HCT116 (cell line): Measurements from ENCODE around the gene UCP2. TPM values are rescaled to one million over a fixed set of nuclear protein-coding genes. Genes with fewer than 3 reads are reported as not detected.

Source experiments
- ATAC-seq: fragments of 200-7000 bp; cut with Tn5 transposase; 2 replicates; pipeline ENCODE4 v1.9.1; 2020; ENCODE audit warnings: mild to moderate bottlenecking, moderate library complexity
- BruUV-seq: library from RNA; stranded (reverse); fragments of 400-500 nt; replicated peaks from 2 replicates; lab custom pipeline; 2021; lab: Mats Ljungman, UMichigan
- CTCF ChIA-PET: fragments of 300-600 bp; sonication (Branson Sonifier 250); formaldehyde crosslinking; loops from one replicate; lab custom pipeline; 2021; ENCODE audit warnings: antibody characterized with exemption; lab: Charles Lee
- POLR2A ChIA-PET: fragments of 300-600, 350-600 bp; sonication (Branson Sonifier 250); formaldehyde crosslinking; loops from one replicate; lab custom pipeline; 2021; ENCODE audit warnings: antibody characterized with exemption; lab: Charles Lee
- RAD21 ChIA-PET, 2 experiments: fragments of 300-600 bp; sonication (Branson Sonifier 250); formaldehyde crosslinking; loops; one replicate each; lab custom pipeline; 2023; ENCODE audit warnings: low total read pairs in 2 of 2; ENCODE audit not compliant: uncharacterized antibody in 2 of 2, unreplicated experiment in 2 of 2, low non-redundant PET in 1 of 2; lab: Charles Lee
- DNase-seq: peaks from one replicate; pipeline ENCODE4 v3.0.0-alpha.2; 2010; ENCODE audit warnings: low read depth, low spot score
- H2AFZ ChIP-seq: fragments of 200-600 bp; shearing (Covaris generic), sonication (generic); 2 replicates; pipeline ENCODE4 v1.6.1; 2017; ENCODE audit warnings: low read depth, mixed run types, mixed read lengths, antibody characterized with exemption, low read length; ENCODE audit not compliant: poor library complexity, severe bottlenecking
- H3K27ac ChIP-seq: 2 replicates; pipeline ENCODE4 v1.5.1; 2012; ENCODE audit warnings: low read depth, low read length
- H3K27me3 ChIP-seq: fragments of 200-600 bp; sonication (generic); 2 replicates; pipeline ENCODE4 v1.6.1; 2016; ENCODE audit warnings: mixed run types, low read length, mixed read lengths; ENCODE audit not compliant: insufficient read depth
- H3K36me3 ChIP-seq, 2 experiments: fragments of 200-500 bp in 1 of 2; fragments of 200-600 bp in 1 of 2; sonication (Bioruptor generic) in 1 of 2; sonication (generic) in 1 of 2; 2 replicates each; pipeline versions ENCODE4 v1.5.1 to v1.6.1; 2014 to 2016; ENCODE audit warnings: low read length in 2 of 2, inconsistent platforms in 1 of 2, mixed read lengths in 1 of 2, mixed run types in 1 of 2; ENCODE audit not compliant: insufficient read depth in 2 of 2, control insufficient read depth in 1 of 2
- H3K4me1 ChIP-seq, 2 experiments: fragments of 200-600 bp in 1 of 2; sonication (generic) in 1 of 2; 2 replicates each; pipeline versions ENCODE4 v1.5.1 to v1.6.1; 2012 to 2017; ENCODE audit warnings: low read length in 2 of 2, inconsistent platforms in 1 of 2, mild to moderate bottlenecking in 1 of 2, mixed read lengths in 1 of 2, mixed run types in 1 of 2, moderate library complexity in 1 of 2; ENCODE audit not compliant: insufficient read depth in 2 of 2, control insufficient read depth in 1 of 2
- H3K4me2 ChIP-seq: fragments of 200-600 bp; sonication (generic); 2 replicates; pipeline ENCODE4 v1.6.1; 2017; ENCODE audit warnings: mixed run types, low read length, mixed read lengths
- H3K4me3 ChIP-seq, 2 experiments: fragments of 200-600 bp in 1 of 2; sonication (generic) in 1 of 2; replicated peaks in 1 of 2; 2 replicates each; pipeline ENCODE4 v1.5.1; 2011 to 2016; ENCODE audit warnings: low read length in 2 of 2, control low read depth in 1 of 2, low read depth in 1 of 2, mild to moderate bottlenecking in 1 of 2, mixed read lengths in 1 of 2, mixed run types in 1 of 2
- H3K79me2 ChIP-seq: fragments of 200-600 bp; sonication (generic); 2 replicates; pipeline ENCODE4 v1.6.1; 2017; ENCODE audit warnings: mild to moderate bottlenecking, mixed run types, low read length, moderate library complexity, mixed read lengths; ENCODE audit not compliant: insufficient read depth
- H3K9ac ChIP-seq: fragments of 200-600 bp; sonication (generic); 2 replicates; pipeline ENCODE4 v1.6.1; 2016; ENCODE audit warnings: low read length, mixed read lengths
- H3K9me2 ChIP-seq: fragments of 200-600 bp; sonication (generic), shearing (Covaris generic); 2 replicates; pipeline ENCODE4 v1.6.1; 2017; ENCODE audit warnings: mixed run types, mild to moderate bottlenecking, moderate library complexity; ENCODE audit not compliant: insufficient read depth
- H3K9me3 ChIP-seq, 2 experiments: fragments of 200-500 bp in 1 of 2; fragments of 200-600 bp in 1 of 2; sonication (Bioruptor generic) in 1 of 2; sonication (generic) in 1 of 2; 2 replicates each; pipeline ENCODE4 v1.6.1; 2014 to 2017; ENCODE audit warnings: low read length in 2 of 2, mixed read lengths in 2 of 2, inconsistent platforms in 1 of 2, low read depth in 1 of 2, mild to moderate bottlenecking in 1 of 2, mixed run types in 1 of 2, moderate library complexity in 1 of 2; ENCODE audit not compliant: control insufficient read depth in 1 of 2, insufficient read depth in 1 of 2
- H4K20me1 ChIP-seq: fragments of 200-600 bp; sonication (generic), shearing (Covaris generic); 2 replicates; pipeline ENCODE4 v1.6.1; 2017; ENCODE audit warnings: mixed run types, mild to moderate bottlenecking, moderate library complexity; ENCODE audit not compliant: insufficient read depth
- CBX3 ChIP-seq: IDR thresholded peaks from 2 replicates; pipeline ENCODE4 v1.6.1; 2012; ENCODE audit warnings: low read depth
- CEBPB ChIP-seq: IDR thresholded peaks from 2 replicates; pipeline ENCODE4 v1.6.1; 2012; ENCODE audit warnings: low read depth
- EGR1 ChIP-seq: IDR thresholded peaks from 2 replicates; pipeline ENCODE4 v1.6.1; 2012; ENCODE audit warnings: low read depth
- ELF1 ChIP-seq: IDR thresholded peaks from 2 replicates; pipeline ENCODE4 v1.6.1; 2012; ENCODE audit warnings: low read depth, borderline replicate concordance
- EZH2 ChIP-seq: fragments of 200-600 bp; sonication (generic); IDR thresholded peaks from 2 replicates; pipeline ENCODE4 v1.6.1; 2017; ENCODE audit warnings: antibody characterized with exemption, mixed run types
- EZH2phosphoT487 ChIP-seq: fragments of 200-600 bp; IDR thresholded peaks from 2 replicates; pipeline ENCODE4 v1.6.1; 2018; ENCODE audit warnings: antibody characterized with exemption, borderline replicate concordance
- FOSL1 ChIP-seq: IDR thresholded peaks from 2 replicates; pipeline ENCODE4 v1.6.1; 2012; ENCODE audit warnings: low read depth
- JUND ChIP-seq: IDR thresholded peaks from 2 replicates; pipeline ENCODE4 v1.6.1; 2012
- RAD21 ChIP-seq: IDR thresholded peaks from 2 replicates; pipeline ENCODE4 v1.6.1; 2012; ENCODE audit warnings: low read depth, mild to moderate bottlenecking
- REST ChIP-seq: IDR thresholded peaks from 2 replicates; pipeline ENCODE4 v1.6.1; 2012; ENCODE audit warnings: low read depth
- SIN3A ChIP-seq: IDR thresholded peaks from 2 replicates; pipeline ENCODE4 v1.6.1; 2012; ENCODE audit warnings: low read depth
- SP1 ChIP-seq: IDR thresholded peaks from 2 replicates; pipeline ENCODE4 v1.6.1; 2012; ENCODE audit warnings: low read depth
- SRF ChIP-seq: IDR thresholded peaks from 2 replicates; pipeline ENCODE4 v1.6.1; 2012; ENCODE audit warnings: low read depth
- TCF7L2 ChIP-seq: IDR thresholded peaks from 2 replicates; pipeline ENCODE4 v1.7.0; 2011; ENCODE audit warnings: borderline replicate concordance, inconsistent platforms; ENCODE audit not compliant: insufficient read depth, insufficient read length; ENCODE audit errors: extremely low read depth
- YY1 ChIP-seq: IDR thresholded peaks from 2 replicates; pipeline ENCODE4 v1.6.1; 2011; ENCODE audit warnings: low read length, low read depth, moderate library complexity, mild to moderate bottlenecking; ENCODE audit not compliant: insufficient replicate concordance; ENCODE audit errors: extremely low read depth
- ZFX ChIP-seq: fragments of 450-650 bp; IDR thresholded peaks from 2 replicates; pipeline ENCODE4 v1.6.1; 2017
- ZNF274 ChIP-seq: fragments of 200-500 bp; sonication (Bioruptor generic); IDR thresholded peaks from 2 replicates; pipeline ENCODE4 v1.6.1; 2014; ENCODE audit warnings: mild to moderate bottlenecking, low read depth, low read length, inconsistent platforms
- intact Hi-C: fragments of 100-400 bp; cut with micrococcal nuclease; formaldehyde crosslinking; loops from 2 replicates; pipeline ENCODE4 v1.10.0; 2022
- total RNA-seq: library from RNA; stranded (reverse); gene quantifications from one replicate; pipeline ENCODE4 v1.2.1, GENCODE V29; 2021; ENCODE audit not compliant: unreplicated experiment
- TF ChIP-seq, protein P1 (sequence below), 3 experiments: fragments of 200-600 bp in 1 of 3; sonication (generic) in 1 of 3; IDR thresholded peaks in 2 of 3; conservative IDR thresholded peaks in 1 of 3; 2 replicates each; pipeline ENCODE4 v1.5.1; 2012 to 2017; ENCODE audit warnings: low read depth in 2 of 3, low read length in 2 of 3, antibody characterized with exemption in 1 of 3, borderline replicate concordance in 1 of 3, control low read depth in 1 of 3, mild to moderate bottlenecking in 1 of 3, mixed read lengths in 1 of 3, mixed run types in 1 of 3, moderate library complexity in 1 of 3; ENCODE audit not compliant: insufficient read depth in 1 of 3
- TF ChIP-seq, protein P2 (sequence below): IDR thresholded peaks from 2 replicates; pipeline ENCODE4 v1.6.1; 2012
- TF ChIP-seq, protein P3 (sequence below): IDR thresholded peaks from 2 replicates; pipeline ENCODE4 v1.6.1; 2011; ENCODE audit warnings: mild to moderate bottlenecking, low read length, moderate library complexity; ENCODE audit not compliant: insufficient replicate concordance; ENCODE audit errors: extremely low read depth

UCP2 gene
- total RNA-seq, 1 experiment from 2014 or later = 20.4 TPM

DNA sequence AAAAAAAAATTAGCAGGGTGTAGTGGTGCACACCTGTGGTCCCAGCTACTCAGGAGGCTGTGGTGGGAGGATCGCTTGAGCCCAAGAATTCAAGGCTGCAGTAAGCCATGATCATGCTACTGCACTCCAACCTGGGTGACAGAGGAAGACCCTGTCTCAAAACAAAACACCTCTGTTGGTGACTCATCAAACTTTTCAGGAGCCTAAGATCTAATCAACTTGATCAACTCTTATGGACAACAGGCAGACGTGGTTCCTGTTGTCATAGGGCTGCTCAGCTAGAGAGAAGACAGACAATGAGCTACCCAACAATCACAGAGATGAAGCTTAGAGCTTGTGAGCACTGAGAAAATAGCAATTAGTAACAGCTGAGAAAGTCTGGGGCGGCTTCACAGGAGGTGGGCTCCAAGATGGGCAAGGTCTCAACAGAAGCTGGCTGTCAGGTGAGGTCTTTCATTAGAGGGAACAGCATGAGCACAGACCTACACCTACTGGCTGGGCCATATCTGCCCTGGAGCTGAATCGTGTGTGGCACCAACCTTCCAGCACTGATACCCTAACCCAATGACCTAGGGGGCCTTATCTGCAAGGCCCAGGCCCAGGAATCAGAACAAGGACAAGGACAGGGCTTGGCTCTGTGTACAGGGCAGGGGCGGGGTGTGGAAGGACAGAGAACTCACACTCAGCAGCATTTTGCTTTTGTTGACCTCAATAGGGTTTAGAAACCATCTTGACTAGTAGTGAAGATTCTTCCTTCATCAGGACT is 33.5 kb upstream of the UCP2 start:
- ChIA-PET POLR2A (no interaction called here), RAD21 (no interaction called here), CTCF (no interaction called here)
- TF ChIP-seq CBX3 (no peak), ZNF274 (no peak), SP1 (no peak), EZH2phosphoT487 (no peak), EGR1 (no peak), SRF (no peak), FOSL1 (no peak), TCF7L2 (no peak), ZFX (no peak), REST (no peak), EZH2 (no peak), SIN3A (no peak), YY1 (no peak), JUND (no peak), RAD21 (no peak), ELF1 (no peak), CEBPB (no peak)
- TF ChIP-seq, protein P1, sequence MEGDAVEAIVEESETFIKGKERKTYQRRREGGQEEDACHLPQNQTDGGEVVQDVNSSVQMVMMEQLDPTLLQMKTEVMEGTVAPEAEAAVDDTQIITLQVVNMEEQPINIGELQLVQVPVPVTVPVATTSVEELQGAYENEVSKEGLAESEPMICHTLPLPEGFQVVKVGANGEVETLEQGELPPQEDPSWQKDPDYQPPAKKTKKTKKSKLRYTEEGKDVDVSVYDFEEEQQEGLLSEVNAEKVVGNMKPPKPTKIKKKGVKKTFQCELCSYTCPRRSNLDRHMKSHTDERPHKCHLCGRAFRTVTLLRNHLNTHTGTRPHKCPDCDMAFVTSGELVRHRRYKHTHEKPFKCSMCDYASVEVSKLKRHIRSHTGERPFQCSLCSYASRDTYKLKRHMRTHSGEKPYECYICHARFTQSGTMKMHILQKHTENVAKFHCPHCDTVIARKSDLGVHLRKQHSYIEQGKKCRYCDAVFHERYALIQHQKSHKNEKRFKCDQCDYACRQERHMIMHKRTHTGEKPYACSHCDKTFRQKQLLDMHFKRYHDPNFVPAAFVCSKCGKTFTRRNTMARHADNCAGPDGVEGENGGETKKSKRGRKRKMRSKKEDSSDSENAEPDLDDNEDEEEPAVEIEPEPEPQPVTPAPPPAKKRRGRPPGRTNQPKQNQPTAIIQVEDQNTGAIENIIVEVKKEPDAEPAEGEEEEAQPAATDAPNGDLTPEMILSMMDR (IDR thresholded peaks at IDR 0.05 in 2 of 3, conservative IDR thresholded peaks at IDR 0.05 in 1 of 3; ENCODE audit: borderline replicate concordance in 1 of 3, insufficient read depth in 1 of 3, low read depth in 2 of 3, low read length in 2 of 3) = no peak
- TF ChIP-seq, protein P2, sequence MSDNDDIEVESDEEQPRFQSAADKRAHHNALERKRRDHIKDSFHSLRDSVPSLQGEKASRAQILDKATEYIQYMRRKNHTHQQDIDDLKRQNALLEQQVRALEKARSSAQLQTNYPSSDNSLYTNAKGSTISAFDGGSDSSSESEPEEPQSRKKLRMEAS = no peak
- TF ChIP-seq, protein P3, sequence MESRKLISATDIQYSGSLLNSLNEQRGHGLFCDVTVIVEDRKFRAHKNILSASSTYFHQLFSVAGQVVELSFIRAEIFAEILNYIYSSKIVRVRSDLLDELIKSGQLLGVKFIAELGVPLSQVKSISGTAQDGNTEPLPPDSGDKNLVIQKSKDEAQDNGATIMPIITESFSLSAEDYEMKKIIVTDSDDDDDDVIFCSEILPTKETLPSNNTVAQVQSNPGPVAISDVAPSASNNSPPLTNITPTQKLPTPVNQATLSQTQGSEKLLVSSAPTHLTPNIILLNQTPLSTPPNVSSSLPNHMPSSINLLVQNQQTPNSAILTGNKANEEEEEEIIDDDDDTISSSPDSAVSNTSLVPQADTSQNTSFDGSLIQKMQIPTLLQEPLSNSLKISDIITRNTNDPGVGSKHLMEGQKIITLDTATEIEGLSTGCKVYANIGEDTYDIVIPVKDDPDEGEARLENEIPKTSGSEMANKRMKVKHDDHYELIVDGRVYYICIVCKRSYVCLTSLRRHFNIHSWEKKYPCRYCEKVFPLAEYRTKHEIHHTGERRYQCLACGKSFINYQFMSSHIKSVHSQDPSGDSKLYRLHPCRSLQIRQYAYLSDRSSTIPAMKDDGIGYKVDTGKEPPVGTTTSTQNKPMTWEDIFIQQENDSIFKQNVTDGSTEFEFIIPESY = no peak
- no peaks in the 10 kb centered on the region; a peak in 1 of 4 replicates for H3K36me3 ChIP-seq
- intact Hi-C loops = no loop called here
- no peaks in the 10 kb centered on the region for H3K4me1 ChIP-seq
- no peak overlapping the region for H3K27ac ChIP-seq
- H3K9ac ChIP-seq = no peak overlapping the region
- H3K4me3 ChIP-seq = no peak overlapping the region
- no peaks in the 10 kb centered on the region for H4K20me1 ChIP-seq
- no peak overlapping the region for H2AFZ ChIP-seq
- no peak for DNase-seq
- BruUV-seq = no TSS peak
- H3K9me3 ChIP-seq = no peaks in the 10 kb centered on the region
- H3K4me2 ChIP-seq = no peak overlapping the region
- no peaks in the 10 kb centered on the region for H3K79me2 ChIP-seq
- no peak for ATAC-seq
- no peaks in the 10 kb centered on the region for H3K9me2 ChIP-seq
- no peaks in the 10 kb centered on the region for H3K27me3 ChIP-seq
